Stomach (tissue), 9 donors: ENCODE results near the gene UCK2. TPM values are rescaled to one million over a fixed set of nuclear protein-coding genes. Genes with fewer than 3 reads are reported as not detected.

ENCODE experiments used
- DNase-seq, 2 donors: peaks; one replicate each; pipeline versions ENCODE4 v3.0.0 to v3.0.0-alpha.2; 2013 to 2019
- H3K27ac ChIP-seq, 5 donors: fragments of 200-600 bp in 4 of 5; sonication (generic) in 4 of 5; one replicate each; pipeline ENCODE4 v1.5.1; 2013 to 2019; ENCODE audit warnings: mild to moderate bottlenecking in 1 of 5, moderate library complexity in 1 of 5
- H3K27me3 ChIP-seq, 3 donors: fragments of 200-600 bp; sonication (generic); one replicate each; pipeline ENCODE4 v1.5.1; 2017 to 2019; ENCODE audit warnings: mixed run types in 1 of 3
- H3K36me3 ChIP-seq, 4 donors: fragments of 200-600 bp; sonication (generic); 1 replicate in 3 of 4; 2 replicates in 1 of 4; pipeline ENCODE4 v1.5.1; 2016 to 2019
- H3K4me1 ChIP-seq, 4 donors: fragments of 200-600 bp; sonication (generic); one replicate each; pipeline ENCODE4 v1.5.1; 2016 to 2019
- H3K4me3 ChIP-seq, 4 donors: fragments of 200-600 bp; sonication (generic) in 3 of 4; one replicate each; pipeline ENCODE4 v1.5.1; 2016 to 2019; ENCODE audit warnings: mild to moderate bottlenecking in 1 of 4
- H3K9me3 ChIP-seq, 4 donors: fragments of 200-600 bp; sonication (generic); one replicate each; pipeline ENCODE4 v1.5.1; 2016 to 2019
- EP300 ChIP-seq: sonication (generic); formaldehyde crosslinking; IDR thresholded peaks from one replicate; pipeline ENCODE4 v1.6.1; 2017; ENCODE audit warnings: antibody characterized with exemption
- POLR2A ChIP-seq, 4 donors: fragments of 450-650 bp; IDR thresholded peaks; one replicate each; pipeline ENCODE4 v1.6.1; 2016; ENCODE audit warnings: antibody characterized with exemption in 4 of 4, control low read depth in 2 of 4, mild to moderate bottlenecking in 1 of 4, moderate library complexity in 1 of 4
- POLR2AphosphoS5 ChIP-seq, 3 donors: sonication (generic); formaldehyde crosslinking; IDR thresholded peaks; one replicate each; pipeline ENCODE4 v1.6.1; 2016; ENCODE audit warnings: antibody characterized with exemption in 3 of 3
- WGBS, 5 donors: extraction: QIAGEN DNeasy Blood & Tissue Kit in 3 of 5; methylation state at CpG; one replicate each; pipeline versions ENCODE4 v1.1.5 to v1.1.7; 2013 to 2018; 5-methylcytosine and 5-hydroxymethylcytosine counted together
- intact Hi-C: fragments of 100-400 bp; cut with DNase I; formaldehyde crosslinking; loops from one replicate; pipeline ENCODE4 v1.15.1; 2023; ENCODE audit warnings: low total_unique reads
- polyA plus RNA-seq, 3 donors: library from polyadenylated mRNA; stranded (reverse); fragments of 200-250 nt; gene quantifications; one replicate each; pipeline ENCODE4 v1.2.3, GENCODE V29; 2013
- total RNA-seq, 5 donors: library from RNA; depleted of rRNA; stranded (reverse); fragments of >200 nt; gene quantifications; one replicate each; pipeline versions ENCODE4 v1.1.0 to v1.2.3, GENCODE V29; 2014 to 2016
- TF ChIP-seq, protein P1 (sequence below), 7 experiments: fragments of 450-650 bp in 4 of 7; fragments of 200-600 bp in 3 of 7; sonication (generic) in 3 of 7; IDR thresholded peaks; one replicate each; pipeline ENCODE4 v1.5.1; 2016 to 2019; ENCODE audit warnings: antibody characterized with exemption in 7 of 7, control low read depth in 2 of 7, mild to moderate bottlenecking in 1 of 7
- donor health status: healthy with polysubstance abuse.
- donor health status: Bipolar disorder and iron deficiency.
- donor health status: healthy.

UCK2 gene
- total and polyA plus RNA-seq, 8 donors: 12.3 to 72.8 (median 30.3) TPM

DNA sequence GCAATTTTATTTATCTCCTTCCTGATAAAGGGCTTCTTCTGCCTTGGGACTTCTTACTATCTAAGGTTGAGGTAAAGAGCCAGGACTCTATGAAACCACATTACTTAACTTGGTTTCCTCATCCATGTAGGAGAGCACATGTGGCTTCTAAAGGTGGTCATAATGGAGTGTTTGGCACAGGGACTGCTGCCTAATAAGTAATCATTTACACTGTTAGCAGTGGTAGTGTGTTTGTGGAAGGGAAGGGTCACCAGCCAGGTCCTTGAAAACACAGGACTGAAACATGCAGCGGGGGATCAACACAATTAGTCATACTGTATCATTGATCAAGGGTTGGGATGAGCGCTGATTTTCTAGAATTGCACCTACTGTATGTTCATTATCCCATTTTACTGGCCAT is 59.6 kb downstream of the UCK2 start:
- H3K4me1 ChIP-seq: peaks cover 15 to 85% (median 61%) of the 10 kb centered on the region in 4 donors
- WGBS, 5 donors: 48 to 86% (median 61%) methylated on average over 2 of the region's 2 CpGs
- intact Hi-C loops: no loop called here
- TF ChIP-seq EP300 (no peak), POLR2A (IDR thresholded peaks at IDR 0.05) (no peak), POLR2AphosphoS5 (IDR thresholded peaks at IDR 0.05) (no peak)
- TF ChIP-seq, protein P1, sequence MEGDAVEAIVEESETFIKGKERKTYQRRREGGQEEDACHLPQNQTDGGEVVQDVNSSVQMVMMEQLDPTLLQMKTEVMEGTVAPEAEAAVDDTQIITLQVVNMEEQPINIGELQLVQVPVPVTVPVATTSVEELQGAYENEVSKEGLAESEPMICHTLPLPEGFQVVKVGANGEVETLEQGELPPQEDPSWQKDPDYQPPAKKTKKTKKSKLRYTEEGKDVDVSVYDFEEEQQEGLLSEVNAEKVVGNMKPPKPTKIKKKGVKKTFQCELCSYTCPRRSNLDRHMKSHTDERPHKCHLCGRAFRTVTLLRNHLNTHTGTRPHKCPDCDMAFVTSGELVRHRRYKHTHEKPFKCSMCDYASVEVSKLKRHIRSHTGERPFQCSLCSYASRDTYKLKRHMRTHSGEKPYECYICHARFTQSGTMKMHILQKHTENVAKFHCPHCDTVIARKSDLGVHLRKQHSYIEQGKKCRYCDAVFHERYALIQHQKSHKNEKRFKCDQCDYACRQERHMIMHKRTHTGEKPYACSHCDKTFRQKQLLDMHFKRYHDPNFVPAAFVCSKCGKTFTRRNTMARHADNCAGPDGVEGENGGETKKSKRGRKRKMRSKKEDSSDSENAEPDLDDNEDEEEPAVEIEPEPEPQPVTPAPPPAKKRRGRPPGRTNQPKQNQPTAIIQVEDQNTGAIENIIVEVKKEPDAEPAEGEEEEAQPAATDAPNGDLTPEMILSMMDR (IDR thresholded peaks at IDR 0.05): no peak
- no peaks in the 10 kb centered on the region for H3K9me3 ChIP-seq
- no peak for DNase-seq
- H3K4me3 ChIP-seq: no peak overlapping the region
- H3K36me3 ChIP-seq: peaks cover 1 to 13% (median 11%) of the 10 kb centered on the region in 4 donors
- H3K27me3 ChIP-seq: no peaks in the 10 kb centered on the region
- peak overlapping the region in 4 of 5 donors; percentile 23 to 68 (median 54) for H3K27ac ChIP-seq

GRCh38 chr1:165887877-165888551 is 60.6 kb downstream of the UCK2 start:
- peaks cover 15 to 78% (median 59%) of the 10 kb centered on the region in 4 donors for H3K4me1 ChIP-seq
- peak; percentile 47 to 76 for DNase-seq
- peaks cover 4 to 23% (median 18%) of the 10 kb centered on the region in 4 donors for H3K36me3 ChIP-seq
- no peaks in the 10 kb centered on the region for H3K9me3 ChIP-seq
- TF ChIP-seq POLR2AphosphoS5 (IDR thresholded peaks at IDR 0.05) (peak in 1 of 3 donors; percentile 10), POLR2A (IDR thresholded peaks at IDR 0.05) (no peak)
- TF ChIP-seq, protein P1 (IDR thresholded peaks at IDR 0.05): no peak
- H3K4me3 ChIP-seq: no peak overlapping the region
- intact Hi-C loops: no loop called here
- peak overlapping the region; percentile 30 to 68 (median 54) for H3K27ac ChIP-seq
- 27 to 64% (median 44%) methylated on average over 8 of the region's 8 CpGs for WGBS, 5 donors
- no peaks in the 10 kb centered on the region for H3K27me3 ChIP-seq

GRCh38 chr1:165888552-165888920 is 61.1 kb downstream of the UCK2 start:
- peaks cover 4 to 29% (median 21%) of the 10 kb centered on the region in 4 donors for H3K36me3 ChIP-seq
- no peaks in the 10 kb centered on the region for H3K27me3 ChIP-seq
- WGBS, 5 donors: 93 to 100% (median 94%) methylated on average over 4 of the region's 4 CpGs
- peak overlapping the region; percentile 8 to 68 (median 54) for H3K27ac ChIP-seq
- DNase-seq: no peak
- peaks cover 15 to 77% (median 54%) of the 10 kb centered on the region in 4 donors for H3K4me1 ChIP-seq
- TF ChIP-seq, protein P1 (IDR thresholded peaks at IDR 0.05): no peak
- TF ChIP-seq POLR2A (IDR thresholded peaks at IDR 0.05): no peak
- no peak for TF ChIP-seq POLR2AphosphoS5 (IDR thresholded peaks at IDR 0.05)
- TF ChIP-seq EP300: no peak
- no peaks in the 10 kb centered on the region for H3K9me3 ChIP-seq
- no peak overlapping the region for H3K4me3 ChIP-seq
- intact Hi-C loops: no loop called here

DNA sequence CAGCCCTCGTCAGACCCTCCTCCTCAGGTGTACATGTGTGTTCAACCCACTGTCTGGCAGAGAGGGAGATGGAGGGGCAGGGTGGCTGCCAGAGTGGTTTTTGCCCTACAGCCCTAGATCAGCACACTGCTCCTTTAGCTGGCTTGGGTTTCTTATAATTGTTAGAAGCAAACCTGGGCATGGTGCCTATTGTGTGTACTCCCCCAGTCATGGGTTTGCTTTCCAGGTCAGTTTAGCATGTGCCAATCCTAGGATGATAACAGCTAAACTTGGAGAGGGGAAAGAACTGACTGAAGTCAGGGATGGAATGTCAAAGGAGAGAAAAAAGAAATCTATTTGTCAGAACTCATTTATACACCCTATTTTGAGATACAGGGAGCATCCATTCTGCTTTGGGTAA is 63.3 kb downstream of the UCK2 start:
- DNase-seq: peak in 1 of 2 donors; percentile 82
- WGBS, 5 donors: 30 to 79% (median 60%) methylated on average over 1 of the region's 1 CpG
- Histone ChIP-seq H3K36me3 (peaks cover 4 to 38% (median 30%) of the 10 kb centered on the region in 4 donors), H3K4me3 (no peak overlapping the region), H3K4me1 (peaks cover 0 to 67% (median 38%) of the 10 kb centered on the region in 4 donors), H3K27ac (peak overlapping the region in 4 of 5 donors; percentile 21 to 72 (median 54)), H3K9me3 (no peaks in the 10 kb centered on the region), H3K27me3 (no peaks in the 10 kb centered on the region)
- TF ChIP-seq EP300 (no peak), POLR2A (IDR thresholded peaks at IDR 0.05) (no peak), POLR2AphosphoS5 (IDR thresholded peaks at IDR 0.05) (peak in 2 of 3 donors; percentile 23 to 31)
- TF ChIP-seq, protein P1 (IDR thresholded peaks at IDR 0.05): no peak
- intact Hi-C loops: no loop called here
